RWPE2 (cell line): ENCODE data around the gene SLC12A3.

Experiments used
- ATAC-seq: fragments of 200-7000 bp; cut with Tn5 transposase; 3 replicates; pipeline ENCODE4 v1.9.1; 2021; ENCODE audit warnings: low read depth
- DNase-seq: peaks from one replicate; pipeline ENCODE4 v3.0.0-alpha.2; 2020; ENCODE audit warnings: low spot score
- H3K27ac ChIP-seq: fragments of 450-650 bp; 2 replicates; pipeline ENCODE4 v1.5.1; 2017; ENCODE audit warnings: mild to moderate bottlenecking; ENCODE audit not compliant: poor library complexity, severe bottlenecking
- H3K27me3 ChIP-seq: fragments of 250-450 bp; sonication (Bioruptor Pico); 2 replicates; pipeline ENCODE4 v1.5.1; 2021; ENCODE audit warnings: mild to moderate bottlenecking, moderate library complexity; ENCODE audit not compliant: insufficient read depth, poor library complexity, severe bottlenecking
- H3K36me3 ChIP-seq: fragments of 250-450 bp; sonication (Bioruptor Pico); 2 replicates; pipeline ENCODE4 v1.5.1; 2020; ENCODE audit warnings: low read depth, mild to moderate bottlenecking, moderate library complexity
- H3K4me1 ChIP-seq: fragments of 250-450 bp; sonication (Bioruptor Pico); 2 replicates; pipeline ENCODE4 v1.5.1; 2021; ENCODE audit warnings: mild to moderate bottlenecking, moderate library complexity; ENCODE audit not compliant: insufficient read depth, poor library complexity, severe bottlenecking
- H3K4me3 ChIP-seq: fragments of 250-450 bp; sonication (Bioruptor Pico); 2 replicates; pipeline ENCODE4 v1.5.1; 2021; ENCODE audit warnings: mild to moderate bottlenecking, moderate library complexity; ENCODE audit not compliant: severe bottlenecking
- H3K9me3 ChIP-seq: fragments of 250-450 bp; sonication (Bioruptor Pico); 2 replicates; pipeline ENCODE4 v1.5.1; 2021; ENCODE audit warnings: mild to moderate bottlenecking, moderate library complexity; ENCODE audit not compliant: severe bottlenecking
- CTCF ChIP-seq: fragments of 450-650 bp; IDR thresholded peaks from one replicate; pipeline ENCODE4 v1.5.1; 2017; ENCODE audit warnings: mild to moderate bottlenecking, moderate library complexity; ENCODE audit not compliant: poor library complexity, severe bottlenecking

The SLC12A3 gene

GRCh38 chr16:56895813-56896212 is 30.8 kb downstream of the SLC12A3 start:
- Histone ChIP-seq H3K27me3 (no peaks in the 10 kb centered on the region), H3K9me3 (no peaks in the 10 kb centered on the region), H3K36me3 (no peaks in the 10 kb centered on the region), H3K27ac (no peak overlapping the region), H3K4me1 (no peaks in the 10 kb centered on the region), H3K4me3 (no peak overlapping the region)
- no peak for TF ChIP-seq CTCF
- DNase-seq (no peak), ATAC-seq (no peak)

- Histone ChIP-seq H3K4me1 (no peaks in the 10 kb centered on the region), H3K4me3 (no peak overlapping the region), H3K27ac (no peak overlapping the region), H3K36me3 (no peaks in the 10 kb centered on the region), H3K27me3 (no peaks in the 10 kb centered on the region), H3K9me3 (no peaks in the 10 kb centered on the region)
- no peak for TF ChIP-seq CTCF
- no peak for DNase-seq
- ATAC-seq, result no peak
Measured at GRCh38 chr16:56896244-56896643, 31.2 kb downstream of the SLC12A3 start.

- H3K36me3 ChIP-seq, result no peaks in the 10 kb centered on the region
- H3K27me3 ChIP-seq, result no peaks in the 10 kb centered on the region
- H3K4me3 ChIP-seq, result no peak overlapping the region
- TF ChIP-seq CTCF, result no peak
- no peaks in the 10 kb centered on the region for H3K4me1 ChIP-seq
- no peak for DNase-seq
- ATAC-seq, result no peak
- no peak overlapping the region for H3K27ac ChIP-seq
- no peaks in the 10 kb centered on the region for H3K9me3 ChIP-seq
Measured at GRCh38 chr16:56897026-56897799, 32.2 kb downstream of the SLC12A3 start.

- ATAC-seq, result no peak
Measured at GRCh38 chr16:56898847-56899246, 33.8 kb downstream of the SLC12A3 start.

More at GRCh38 chr16:56898847-56899246, 33.8 kb downstream of the SLC12A3 start:
- TF ChIP-seq CTCF, result no peak
- Histone ChIP-seq H3K4me1 (no peaks in the 10 kb centered on the region), H3K27me3 (no peaks in the 10 kb centered on the region), H3K9me3 (no peaks in the 10 kb centered on the region), H3K4me3 (no peak overlapping the region), H3K27ac (no peak overlapping the region), H3K36me3 (no peaks in the 10 kb centered on the region)
- DNase-seq, result no peak
